HepG2 (cell line): ENCODE results near the gene OR5K1.

Experiments
- EHMT2 ChIP-seq: fragments of 200-600 bp; sonication (generic); IDR thresholded peaks from 2 replicates; pipeline ENCODE4 v1.7.0; 2017; ENCODE audit warnings: antibody characterized with exemption, low read depth, low read length, borderline replicate concordance
- FOXJ3 ChIP-seq: sonication (generic); formaldehyde crosslinking; IDR thresholded peaks from 2 replicates; pipeline ENCODE4 v1.4.0; 2020; ENCODE audit warnings: missing genetic modification reagents, mild to moderate bottlenecking, borderline replicate concordance
- POLR2AphosphoS5 ChIP-seq: IDR thresholded peaks from 2 replicates; pipeline ENCODE4 v1.6.1; 2012; ENCODE audit warnings: low read depth, low read length
- ZNF362 ChIP-seq: sonication (generic); formaldehyde crosslinking; IDR thresholded peaks from 2 replicates; pipeline ENCODE4 v1.4.0; 2020; ENCODE audit warnings: missing genetic modification reagents, mild to moderate bottlenecking, borderline replicate concordance

DNA sequence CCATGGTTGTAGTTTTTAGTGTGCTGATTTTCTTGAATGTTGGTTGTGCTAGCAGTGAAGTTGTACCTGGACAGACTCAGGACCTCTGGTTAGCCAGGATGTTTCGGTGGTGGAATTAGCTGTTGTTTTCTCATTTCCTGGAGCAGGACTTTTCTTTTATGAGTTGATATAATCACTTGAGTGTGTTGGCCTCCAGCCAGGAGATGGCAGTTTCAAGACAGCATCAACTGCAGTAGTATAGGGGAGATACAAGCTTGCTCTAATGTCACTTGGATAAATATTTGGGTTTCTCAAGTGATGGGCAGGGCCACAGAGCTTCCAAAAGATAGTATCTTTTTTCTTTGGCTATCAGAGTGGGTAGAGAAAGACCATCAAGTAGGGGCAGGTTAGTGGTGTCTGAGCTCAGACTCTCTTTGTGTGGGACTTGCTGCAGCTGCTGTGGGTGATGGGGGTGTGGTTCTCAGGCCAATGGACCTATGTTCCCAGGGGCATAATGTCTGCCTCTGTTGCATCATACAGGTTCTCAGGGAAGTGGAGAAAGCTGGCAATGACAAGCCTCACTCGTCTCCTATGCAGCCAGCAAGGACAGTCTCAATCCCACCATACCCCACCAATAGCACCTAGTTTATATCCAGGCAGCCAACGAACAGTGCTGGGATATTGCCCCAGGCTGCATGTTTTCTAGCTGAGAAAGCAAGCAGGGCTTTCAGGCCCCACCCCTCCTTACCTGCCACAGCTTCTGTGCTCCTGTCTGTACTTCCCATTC, 19.9 kb downstream of the OR5K1 start:
- TF ChIP-seq ZNF362 (no peak), POLR2AphosphoS5 (no peak), FOXJ3 (CRISPR knock-in tag) (no peak), EHMT2 (no peak)
